SK-N-SH treated with all-trans-retinoic acid at 6 μM for 48 hours (cell line): ENCODE measurements around the gene HIVEP3.

ENCODE experiments used
- ARNTL ChIP-seq: fragments of 450-650 bp; formaldehyde crosslinking; IDR thresholded peaks from 2 replicates; pipeline ENCODE4 v1.5.0; 2020; ENCODE audit warnings: low read depth, mild to moderate bottlenecking, moderate library complexity, borderline replicate concordance
- BACH2 ChIP-seq: fragments of 250-450 bp; sonication (Bioruptor Pico); IDR thresholded peaks from 2 replicates; pipeline ENCODE4 v1.9.0; 2021; ENCODE audit warnings: mild to moderate bottlenecking, borderline replicate concordance
- CREB5 ChIP-seq: fragments of 250-450 bp; sonication (Bioruptor Pico); IDR thresholded peaks from 2 replicates; pipeline ENCODE4 v1.5.1; 2020; ENCODE audit warnings: low read depth, mild to moderate bottlenecking, moderate library complexity
- CSDC2 ChIP-seq: fragments of 250-450 bp; sonication (Bioruptor Pico); IDR thresholded peaks from 2 replicates; pipeline ENCODE4 v1.5.0; 2020; ENCODE audit warnings: mild to moderate bottlenecking, moderate library complexity
- CSRNP3 ChIP-seq: fragments of 250-450 bp; sonication (Bioruptor Pico); IDR thresholded peaks from 2 replicates; pipeline ENCODE4 v1.5.1; 2021; ENCODE audit warnings: mild to moderate bottlenecking, moderate library complexity
- ESRRG ChIP-seq: fragments of 250-450 bp; sonication (Bioruptor Pico); IDR thresholded peaks from 2 replicates; pipeline ENCODE4 v1.6.1; 2021; ENCODE audit warnings: mild to moderate bottlenecking
- RARB ChIP-seq: fragments of 250-450 bp; sonication (Bioruptor Pico); IDR thresholded peaks from 2 replicates; pipeline ENCODE4 v1.8.0; 2021; ENCODE audit warnings: mild to moderate bottlenecking, moderate library complexity
- ZC3H10 ChIP-seq: fragments of 250-450 bp; sonication (Bioruptor Pico); IDR thresholded peaks from 2 replicates; pipeline ENCODE4 v1.5.1; 2021; ENCODE audit warnings: mild to moderate bottlenecking, moderate library complexity
- ZFP3 ChIP-seq: fragments of 250-450 bp; sonication (Bioruptor Pico); IDR thresholded peaks from 2 replicates; pipeline ENCODE4 v1.5.0; 2020; ENCODE audit warnings: mild to moderate bottlenecking, moderate library complexity
- ZFP30 ChIP-seq: fragments of 450-650 bp; formaldehyde crosslinking; IDR thresholded peaks from 2 replicates; pipeline ENCODE4 v1.5.0; 2022; ENCODE audit warnings: mild to moderate bottlenecking, moderate library complexity
- ZNF565 ChIP-seq: fragments of 450-650 bp; formaldehyde crosslinking; conservative IDR thresholded peaks from 2 replicates; pipeline ENCODE4 v1.5.0; 2020; ENCODE audit warnings: low read depth, mild to moderate bottlenecking, moderate library complexity
- TF ChIP-seq, protein P1 (sequence below): fragments of 250-450 bp; sonication (Bioruptor Pico); IDR thresholded peaks from 2 replicates; pipeline ENCODE4 v1.8.0; 2021; ENCODE audit warnings: low read depth, mild to moderate bottlenecking, moderate library complexity, borderline replicate concordance

GRCh38 chr1:41582851-41583657 is 335.7 kb downstream of the HIVEP3 start:
- TF ChIP-seq RARB (CRISPR knock-in tag) (no peak), BACH2 (CRISPR knock-in tag) (no peak), CREB5 (no peak), ZC3H10 (CRISPR knock-in tag) (no peak), CSDC2 (CRISPR knock-in tag) (no peak), ZNF565 (CRISPR knock-in tag) (no peak), CSRNP3 (CRISPR knock-in tag) (no peak), ZFP30 (CRISPR knock-in tag) (no peak), ARNTL (CRISPR knock-in tag) (no peak), ESRRG (CRISPR knock-in tag) (no peak), ZFP3 (CRISPR knock-in tag) (no peak)
- TF ChIP-seq, protein P1, sequence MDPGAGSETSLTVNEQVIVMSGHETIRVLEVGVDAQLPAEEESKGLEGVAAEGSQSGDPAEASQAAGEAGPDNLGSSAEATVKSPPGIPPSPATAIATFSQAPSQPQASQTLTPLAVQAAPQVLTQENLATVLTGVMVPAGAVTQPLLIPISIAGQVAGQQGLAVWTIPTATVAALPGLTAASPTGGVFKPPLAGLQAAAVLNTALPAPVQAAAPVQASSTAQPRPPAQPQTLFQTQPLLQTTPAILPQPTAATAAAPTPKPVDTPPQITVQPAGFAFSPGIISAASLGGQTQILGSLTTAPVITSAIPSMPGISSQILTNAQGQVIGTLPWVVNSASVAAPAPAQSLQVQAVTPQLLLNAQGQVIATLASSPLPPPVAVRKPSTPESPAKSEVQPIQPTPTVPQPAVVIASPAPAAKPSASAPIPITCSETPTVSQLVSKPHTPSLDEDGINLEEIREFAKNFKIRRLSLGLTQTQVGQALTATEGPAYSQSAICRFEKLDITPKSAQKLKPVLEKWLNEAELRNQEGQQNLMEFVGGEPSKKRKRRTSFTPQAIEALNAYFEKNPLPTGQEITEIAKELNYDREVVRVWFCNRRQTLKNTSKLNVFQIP (CRISPR knock-in tag) = no peak
